Karpas-422 (cell line): ENCODE measurements around the gene RHOBTB3. TPM values are rescaled to one million over a fixed set of nuclear protein-coding genes. Genes with fewer than 3 reads are reported as not detected.

ENCODE experiments used
- DNase-seq: peaks from one replicate; pipeline ENCODE4 v3.0.0-alpha.2; 2015
- H2AFZ ChIP-seq: fragments of 200-600 bp; sonication (generic); 2 replicates; pipeline ENCODE4 v1.6.1; 2014; ENCODE audit warnings: antibody characterized with exemption, low read length, mixed read lengths
- H3K27ac ChIP-seq: fragments of 200-600 bp; sonication (generic); 2 replicates; pipeline ENCODE4 v1.5.1; 2014; ENCODE audit warnings: mild to moderate bottlenecking, low read length, moderate library complexity
- H3K27me3 ChIP-seq: fragments of 200-600 bp; sonication (generic); 2 replicates; pipeline ENCODE4 v1.6.1; 2014; ENCODE audit warnings: low read length, mixed read lengths
- H3K36me3 ChIP-seq: fragments of 200-600 bp; sonication (generic); 2 replicates; pipeline ENCODE4 v1.6.1; 2014; ENCODE audit warnings: low read length, mixed read lengths; ENCODE audit not compliant: insufficient read depth
- H3K4me1 ChIP-seq: fragments of 200-600 bp; sonication (generic); 2 replicates; pipeline ENCODE4 v1.6.1; 2014; ENCODE audit warnings: mild to moderate bottlenecking, low read length, mixed read lengths
- H3K4me2 ChIP-seq: fragments of 200-600 bp; sonication (generic); 2 replicates; pipeline ENCODE4 v1.6.1; 2014; ENCODE audit warnings: low read length, low read depth, mild to moderate bottlenecking; ENCODE audit not compliant: poor library complexity, severe bottlenecking
- H3K4me3 ChIP-seq: fragments of 200-600 bp; sonication (generic); 2 replicates; pipeline ENCODE4 v1.5.1; 2014; ENCODE audit warnings: mild to moderate bottlenecking, antibody characterized with exemption, low read length, mixed read lengths
- H3K79me2 ChIP-seq: fragments of 200-600 bp; sonication (generic); 2 replicates; pipeline ENCODE4 v1.6.1; 2014; ENCODE audit warnings: mild to moderate bottlenecking, low read length, mixed read lengths
- H3K9ac ChIP-seq: fragments of 200-600 bp; sonication (generic); 2 replicates; pipeline ENCODE4 v1.6.0; 2014; ENCODE audit warnings: low read length
- H3K9me2 ChIP-seq: fragments of 200-600 bp; sonication (generic), shearing (Covaris generic); replicated peaks from 2 replicates; pipeline ENCODE4 v1.6.0; 2014; ENCODE audit warnings: mild to moderate bottlenecking, low read length, moderate library complexity; ENCODE audit not compliant: insufficient read depth
- H3K9me3 ChIP-seq: fragments of 300-700, 200-600 bp; sonication (generic); 2 replicates; pipeline ENCODE4 v1.6.1; 2014; ENCODE audit warnings: low read length, mixed read lengths
- H4K20me1 ChIP-seq: fragments of 200-600 bp; sonication (generic); 2 replicates; pipeline ENCODE4 v1.6.1; 2014; ENCODE audit warnings: mild to moderate bottlenecking, antibody characterized with exemption, low read length, low read depth; ENCODE audit not compliant: insufficient read depth
- total RNA-seq: library from RNA; depleted of rRNA; stranded (reverse); fragments of >200 nt; shearing (Covaris generic); gene quantifications from 2 replicates; pipeline ENCODE4 v1.2.3, GENCODE V29; 2014; ENCODE audit warnings: low replicate concordance

The RHOBTB3 gene
- total RNA-seq, 1 experiment from 2014 or later: 1.5 TPM

DNA sequence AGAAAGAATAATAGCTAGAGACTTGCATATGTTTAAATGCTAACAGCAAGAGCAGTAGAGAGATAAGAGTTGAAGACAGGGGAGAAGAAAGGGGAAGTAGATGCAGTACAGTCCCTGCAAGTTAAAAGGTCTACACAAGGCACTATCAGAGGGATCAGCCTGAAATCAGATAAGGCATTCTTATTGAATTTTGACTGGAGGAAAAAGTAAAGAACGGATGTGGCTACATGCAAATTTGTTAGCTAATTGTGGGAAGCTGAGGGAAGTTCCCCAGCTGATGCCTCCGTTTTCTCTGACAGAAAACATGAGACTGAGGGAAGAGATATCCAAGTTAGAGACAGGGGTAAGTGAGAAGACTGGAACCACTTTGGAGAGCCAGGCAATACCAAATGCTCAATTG lies 12.9 kb upstream of the RHOBTB3 start:
- H2AFZ ChIP-seq: no peak overlapping the region
- no peak for DNase-seq
- no peaks in the 10 kb centered on the region for H3K9me2 ChIP-seq
- H3K79me2 ChIP-seq: no peaks in the 10 kb centered on the region
- no peaks in the 10 kb centered on the region for H3K9me3 ChIP-seq
- H3K4me2 ChIP-seq: no peak overlapping the region
- H4K20me1 ChIP-seq: no peaks in the 10 kb centered on the region
- H3K4me1 ChIP-seq: peaks cover 3% of the 10 kb centered on the region; the same call in 1 of the 2 replicates
- H3K36me3 ChIP-seq: no peaks in the 10 kb centered on the region
- H3K9ac ChIP-seq: no peak overlapping the region
- H3K27ac ChIP-seq: no peak overlapping the region
- H3K27me3 ChIP-seq: no peaks in the 10 kb centered on the region
- no peak overlapping the region for H3K4me3 ChIP-seq

DNA sequence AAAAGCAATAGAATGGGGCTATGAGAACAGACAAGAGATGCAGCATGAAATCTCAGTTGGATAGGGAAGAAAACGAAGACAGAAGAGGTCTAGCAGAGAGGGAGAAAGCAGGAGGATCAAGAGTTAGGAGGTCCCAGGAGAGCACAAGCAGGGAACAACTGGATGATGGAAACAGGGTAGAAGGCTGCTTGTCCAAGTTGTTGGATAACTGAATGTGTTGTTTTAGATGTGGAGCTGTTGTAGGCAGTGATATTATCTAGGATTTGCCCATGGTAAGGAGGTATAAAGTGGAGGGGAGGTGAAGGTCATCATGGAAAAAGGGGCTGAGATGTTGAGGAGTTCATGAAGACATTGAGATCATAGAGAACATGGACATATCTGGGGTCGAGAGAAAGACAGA lies 12.4 kb upstream of the RHOBTB3 start:
- Histone ChIP-seq H2AFZ (no peak overlapping the region), H4K20me1 (no peaks in the 10 kb centered on the region), H3K27ac (no peak overlapping the region), H3K27me3 (no peaks in the 10 kb centered on the region), H3K79me2 (no peaks in the 10 kb centered on the region), H3K9me3 (no peaks in the 10 kb centered on the region), H3K36me3 (no peaks in the 10 kb centered on the region), H3K4me3 (no peak overlapping the region), H3K9me2 (no peaks in the 10 kb centered on the region), H3K4me1 (peaks cover 3% of the 10 kb centered on the region; the same call in 1 of the 2 replicates), H3K9ac (no peak overlapping the region), H3K4me2 (no peak overlapping the region)
- no peak for DNase-seq

DNA sequence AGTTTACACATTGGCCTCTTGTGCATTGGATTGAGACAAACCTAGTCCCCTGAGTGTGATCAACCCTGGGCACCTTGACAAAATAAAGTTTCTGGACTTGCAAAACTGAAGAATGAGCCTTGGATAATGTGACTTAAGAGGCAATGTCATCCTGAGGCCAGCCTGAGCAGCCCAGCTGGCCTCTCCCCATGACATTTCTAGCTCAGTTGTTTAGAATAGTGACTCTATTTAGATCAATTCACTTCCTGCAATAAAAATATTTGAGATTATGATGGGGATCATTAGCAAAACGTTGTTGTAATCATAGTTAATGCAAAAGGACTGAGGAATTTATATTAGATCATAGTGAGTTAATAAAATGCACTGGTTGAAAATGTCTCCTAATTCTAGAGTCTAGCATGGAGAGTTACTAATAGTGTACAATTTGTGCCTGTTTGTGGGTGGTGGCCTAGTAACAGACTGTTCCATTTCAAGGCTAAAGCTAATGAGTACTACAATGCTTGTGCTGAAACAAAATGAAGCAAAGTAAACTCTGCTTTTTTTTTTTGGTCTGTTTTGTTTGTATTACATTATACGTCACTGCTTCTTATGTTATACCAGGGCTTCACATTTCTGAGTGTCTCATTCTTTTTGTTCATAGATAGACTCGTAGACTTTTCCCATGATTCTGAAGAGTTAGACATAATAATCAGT lies 10.9 kb upstream of the RHOBTB3 start:
- DNase-seq: no peak
- H3K4me3 ChIP-seq: no peak overlapping the region
- H3K79me2 ChIP-seq: no peaks in the 10 kb centered on the region
- no peaks in the 10 kb centered on the region for H3K9me2 ChIP-seq
- no peaks in the 10 kb centered on the region for H3K27me3 ChIP-seq
- H3K9me3 ChIP-seq: no peaks in the 10 kb centered on the region
- H3K27ac ChIP-seq: no peak overlapping the region
- H4K20me1 ChIP-seq: no peaks in the 10 kb centered on the region
- no peak overlapping the region for H2AFZ ChIP-seq
- no peak overlapping the region for H3K4me2 ChIP-seq
- peaks cover 3% of the 10 kb centered on the region; the same call in 1 of the 2 replicates for H3K4me1 ChIP-seq
- no peak overlapping the region for H3K9ac ChIP-seq
- no peaks in the 10 kb centered on the region for H3K36me3 ChIP-seq

DNA sequence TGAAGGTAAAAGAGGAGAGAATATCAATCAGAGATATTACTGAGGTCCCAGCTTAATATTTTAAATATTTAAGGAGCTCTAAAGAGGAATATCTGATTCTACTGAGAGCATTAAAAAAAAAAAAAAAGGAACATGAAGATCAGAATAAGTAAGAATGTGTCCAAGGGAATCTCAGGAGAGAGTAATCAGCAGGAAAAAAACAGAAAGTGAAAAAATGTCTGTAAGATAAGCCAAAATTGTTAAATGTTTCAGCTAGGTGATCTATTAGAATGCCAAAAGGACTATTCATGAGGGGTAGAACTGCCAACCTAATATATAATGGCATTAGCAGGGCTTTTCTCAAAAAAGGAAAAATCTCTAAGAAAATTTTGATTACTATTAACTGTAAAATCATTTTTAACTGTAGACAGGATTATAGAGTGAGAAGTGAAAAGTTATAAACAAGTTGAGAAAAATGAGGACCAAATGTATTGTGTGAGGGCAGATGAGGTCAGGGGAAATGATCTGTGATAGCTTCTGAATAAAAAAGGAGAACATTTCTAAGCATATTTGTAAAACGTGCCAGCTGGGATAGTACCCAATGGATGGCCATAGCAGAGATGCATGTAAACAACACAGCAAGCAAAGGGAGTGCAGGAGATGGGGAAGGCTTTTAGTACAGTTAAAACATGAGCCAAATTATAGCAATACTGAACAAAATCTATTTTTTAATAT lies 9.4 kb upstream of the RHOBTB3 start:
- Histone ChIP-seq H3K4me2 (no peak overlapping the region), H3K9ac (no peak overlapping the region), H3K79me2 (no peaks in the 10 kb centered on the region), H3K9me2 (no peaks in the 10 kb centered on the region), H3K27me3 (no peaks in the 10 kb centered on the region), H4K20me1 (no peaks in the 10 kb centered on the region), H3K27ac (no peak overlapping the region), H3K36me3 (no peaks in the 10 kb centered on the region), H3K4me3 (no peak overlapping the region), H3K4me1 (peaks cover 3% of the 10 kb centered on the region; the same call in 1 of the 2 replicates), H2AFZ (no peak overlapping the region), H3K9me3 (no peaks in the 10 kb centered on the region)
- DNase-seq: no peak

DNA sequence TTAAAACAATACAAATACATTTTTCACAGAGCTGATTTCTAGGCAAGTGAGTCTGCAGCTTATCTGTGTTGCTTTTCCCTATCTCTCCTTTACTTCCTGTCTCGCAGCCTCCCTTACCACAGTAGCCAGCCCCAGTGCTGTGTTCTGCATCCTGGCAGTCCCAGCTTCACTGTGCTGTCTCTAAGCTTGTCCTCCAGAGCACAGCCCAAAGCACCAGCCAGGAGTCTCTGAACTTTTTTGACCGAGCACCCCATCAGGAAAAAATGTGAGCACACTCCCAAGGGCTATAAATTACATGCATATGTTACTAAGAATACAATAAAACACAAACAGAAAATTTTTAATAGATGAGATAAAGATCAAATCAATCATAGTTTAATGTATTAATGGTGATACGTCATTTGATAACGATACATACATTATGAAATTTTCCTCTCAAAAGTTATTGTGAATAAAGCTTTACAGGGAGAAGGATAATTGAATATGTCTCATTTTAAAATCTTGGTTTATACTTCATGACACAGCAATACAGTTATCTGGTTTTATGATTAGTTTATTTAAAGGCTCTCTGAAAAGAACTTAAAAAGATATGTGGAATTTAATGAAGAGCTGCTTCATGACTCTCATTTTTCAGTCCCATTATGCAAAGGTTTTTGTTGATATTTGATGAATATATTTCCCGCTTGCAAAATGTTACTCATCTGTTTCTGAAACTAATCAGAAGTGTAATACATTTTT lies 7.3 kb upstream of the RHOBTB3 start:
- H3K9ac ChIP-seq: no peak overlapping the region

DNA sequence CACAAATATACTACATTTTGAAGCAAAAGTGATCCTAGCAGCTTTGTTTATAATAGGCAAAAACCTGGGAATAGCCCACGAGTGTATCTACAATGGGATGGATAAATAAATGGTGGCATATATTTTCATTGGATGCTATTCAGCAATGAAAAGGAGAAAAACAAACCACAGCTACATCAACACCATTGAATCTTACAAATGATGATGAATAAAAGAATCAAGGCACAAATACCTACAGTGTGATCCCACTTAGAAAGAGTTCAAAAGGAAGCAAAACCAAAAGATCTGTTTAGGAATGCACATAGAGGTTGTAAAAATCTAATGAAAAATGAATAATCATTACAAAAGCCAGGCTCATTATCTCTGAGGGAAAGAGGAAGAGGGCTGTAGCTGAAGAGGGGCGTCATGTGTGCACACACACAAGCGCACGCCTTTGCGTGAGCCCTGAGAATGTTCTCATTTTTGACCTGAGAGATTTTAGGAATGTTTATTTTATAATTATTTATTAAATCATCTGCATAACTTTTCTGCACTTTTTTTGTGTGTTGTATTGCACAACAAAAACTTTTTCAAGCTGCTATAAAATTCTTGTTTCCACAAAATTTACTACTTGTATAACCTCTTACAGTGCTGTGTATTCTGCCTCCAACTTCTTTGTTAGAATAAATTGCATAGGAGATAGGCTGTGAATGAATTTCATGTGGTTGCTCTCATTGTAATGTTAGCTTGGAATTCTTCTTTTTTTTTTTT lies 5.9 kb upstream of the RHOBTB3 start:
- Histone ChIP-seq H3K9me2 (no peaks in the 10 kb centered on the region), H3K36me3 (no peaks in the 10 kb centered on the region), H3K4me3 (no peak overlapping the region), H3K27ac (no peak overlapping the region), H3K4me1 (no peaks in the 10 kb centered on the region), H3K79me2 (no peaks in the 10 kb centered on the region), H3K4me2 (no peak overlapping the region), H3K9ac (no peak overlapping the region), H3K9me3 (no peaks in the 10 kb centered on the region), H2AFZ (no peak overlapping the region), H3K27me3 (no peaks in the 10 kb centered on the region), H4K20me1 (no peaks in the 10 kb centered on the region)
- no peak for DNase-seq

More for the DNA sequence above, 7.3 kb upstream of the RHOBTB3 start:
- no peaks in the 10 kb centered on the region for H3K79me2 ChIP-seq
- no peaks in the 10 kb centered on the region for H3K9me2 ChIP-seq
- H3K4me3 ChIP-seq: no peak overlapping the region
- H3K27me3 ChIP-seq: no peaks in the 10 kb centered on the region
- no peaks in the 10 kb centered on the region for H3K4me1 ChIP-seq
- H2AFZ ChIP-seq: no peak overlapping the region
- H3K36me3 ChIP-seq: no peaks in the 10 kb centered on the region
- DNase-seq: no peak
- H3K4me2 ChIP-seq: no peak overlapping the region
- H3K9me3 ChIP-seq: no peaks in the 10 kb centered on the region
- H3K27ac ChIP-seq: no peak overlapping the region
- H4K20me1 ChIP-seq: no peaks in the 10 kb centered on the region

DNA sequence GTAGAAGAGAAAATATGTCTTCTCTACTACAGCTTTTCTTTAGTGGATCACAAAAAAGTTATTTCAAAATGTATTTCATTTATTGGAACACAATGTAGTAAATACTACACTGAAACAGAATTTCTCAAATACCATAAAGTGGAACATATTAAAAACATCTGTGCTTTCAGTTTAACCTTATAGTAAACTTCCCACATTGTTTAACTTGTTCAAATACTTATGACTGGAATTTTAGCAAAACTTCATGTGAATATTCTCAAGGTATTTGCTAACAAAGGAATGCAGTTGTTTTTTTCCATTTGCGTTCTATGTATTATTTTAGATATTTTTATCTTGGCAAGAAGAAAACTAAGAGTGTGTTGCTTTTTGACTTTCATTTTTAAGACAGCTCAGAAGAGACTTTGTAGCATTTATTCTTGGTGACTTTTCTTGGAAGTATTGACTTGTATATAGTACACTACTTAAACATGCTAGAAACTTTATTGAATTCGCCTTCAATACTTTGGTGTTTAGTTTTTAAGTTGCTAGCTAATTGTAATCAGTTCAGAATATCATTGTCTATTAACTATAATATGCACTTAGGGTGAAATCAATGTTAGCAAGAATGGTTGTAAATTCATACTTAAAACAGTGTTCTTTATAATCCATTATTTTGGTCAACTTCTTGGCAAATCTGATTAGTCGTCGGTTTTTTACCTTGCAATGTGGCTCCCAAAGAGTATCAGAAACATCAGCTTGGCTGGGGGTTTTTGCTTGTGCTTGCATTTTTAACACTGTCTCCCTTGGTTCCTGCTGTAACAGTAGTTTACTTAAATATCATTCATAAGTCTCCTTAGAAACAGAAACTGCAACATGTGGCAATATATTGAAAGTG lies 5.0 kb upstream of the RHOBTB3 start:
- no peaks in the 10 kb centered on the region for H3K36me3 ChIP-seq
- H3K4me2 ChIP-seq: no peak overlapping the region
- H3K9ac ChIP-seq: no peak overlapping the region
- peaks cover 7% of the 10 kb centered on the region; the same call in 1 of the 2 replicates for H3K4me1 ChIP-seq
- H2AFZ ChIP-seq: no peak overlapping the region
- no peaks in the 10 kb centered on the region for H3K27me3 ChIP-seq
- H3K27ac ChIP-seq: no peak overlapping the region
- no peaks in the 10 kb centered on the region for H3K79me2 ChIP-seq
- no peak for DNase-seq
- H3K9me2 ChIP-seq: no peaks in the 10 kb centered on the region
- no peak overlapping the region for H3K4me3 ChIP-seq
- H4K20me1 ChIP-seq: no peaks in the 10 kb centered on the region
- H3K9me3 ChIP-seq: no peaks in the 10 kb centered on the region
